Neural cell (in vitro differentiated cells): ENCODE data around the gene PDE4D. TPM values are rescaled to one million over a fixed set of nuclear protein-coding genes. Genes with fewer than 3 reads are reported as not detected.

ENCODE experiments used
- H2AFZ ChIP-seq: fragments of 200-600, 300-800 bp; sonication (generic), shearing (Covaris generic); 2 replicates; pipeline ENCODE4 v1.6.0; 2014; ENCODE audit warnings: low read depth, mild to moderate bottlenecking, antibody characterized with exemption, low read length, moderate library complexity
- H3F3A ChIP-seq: fragments of 200-600 bp; shearing (Covaris generic); 2 replicates; pipeline ENCODE4 v1.6.1; 2016; ENCODE audit warnings: mild to moderate bottlenecking, moderate library complexity, mixed read lengths, antibody characterized with exemption, low read length; ENCODE audit not compliant: insufficient read depth, poor library complexity, severe bottlenecking
- H3K27ac ChIP-seq: fragments of 200-600, 300-800 bp; sonication (generic), shearing (Covaris generic); 2 replicates; pipeline ENCODE4 v1.5.1; 2014; ENCODE audit warnings: mild to moderate bottlenecking, low read length, moderate library complexity
- H3K27me3 ChIP-seq: fragments of 300-800, 200-600 bp; sonication (generic), shearing (Covaris generic); 2 replicates; pipeline ENCODE4 v1.6.0; 2014; ENCODE audit warnings: mild to moderate bottlenecking, low read depth, low read length, moderate library complexity; ENCODE audit not compliant: insufficient read depth
- H3K36me3 ChIP-seq: fragments of 300-800, 200-600 bp; sonication (generic), shearing (Covaris generic); 2 replicates; pipeline ENCODE4 v1.5.1; 2014; ENCODE audit warnings: mild to moderate bottlenecking, antibody characterized with exemption, low read length, moderate library complexity; ENCODE audit not compliant: insufficient read depth
- H3K4me2 ChIP-seq: fragments of 300-800, 200-600 bp; sonication (generic), shearing (Covaris generic); 2 replicates; pipeline ENCODE4 v1.6.0; 2014; ENCODE audit warnings: mild to moderate bottlenecking, low read length
- H3K4me3 ChIP-seq: fragments of 300-800, 200-600 bp; sonication (generic), shearing (Covaris generic); 2 replicates; pipeline ENCODE4 v1.5.1; 2014; ENCODE audit warnings: mild to moderate bottlenecking, low read length, moderate library complexity
- H3K79me2 ChIP-seq: fragments of 200-600 bp; shearing (Covaris generic); replicated peaks from 2 replicates; pipeline ENCODE4 v1.6.0; 2014; ENCODE audit warnings: mild to moderate bottlenecking, low read length, moderate library complexity; ENCODE audit not compliant: insufficient read depth
- H3K9ac ChIP-seq: fragments of 300-800, 200-600 bp; sonication (generic), shearing (Covaris generic); 2 replicates; pipeline ENCODE4 v1.6.1; 2016; ENCODE audit warnings: mild to moderate bottlenecking, low read length, mixed read lengths
- H3K9me2 ChIP-seq: fragments of 200-600 bp; shearing (Covaris generic); 2 replicates; pipeline ENCODE4 v1.6.1; 2016; ENCODE audit warnings: mild to moderate bottlenecking, low read length, mixed read lengths; ENCODE audit not compliant: insufficient read depth
- H3K9me3 ChIP-seq: fragments of 200-600, 300-800 bp; sonication (generic), shearing (Covaris generic); 2 replicates; pipeline ENCODE4 v1.6.1; 2016; ENCODE audit warnings: mild to moderate bottlenecking, mixed run types, low read length, moderate library complexity, mixed read lengths
- H4K20me1 ChIP-seq: fragments of 200-600 bp; shearing (Covaris generic); 2 replicates; pipeline ENCODE4 v1.6.1; 2016; ENCODE audit warnings: mild to moderate bottlenecking, mixed run types; ENCODE audit not compliant: insufficient read depth
- EP300 ChIP-seq: fragments of 450-650 bp; conservative IDR thresholded peaks from 2 replicates; pipeline ENCODE4 v1.6.1; 2014; ENCODE audit warnings: antibody characterized with exemption, mild to moderate bottlenecking, moderate library complexity; ENCODE audit not compliant: poor library complexity, severe bottlenecking
- EZH2 ChIP-seq: fragments of 200-600, 300-800 bp; shearing (Covaris generic), sonication (generic); IDR thresholded peaks from 2 replicates; pipeline ENCODE4 v1.6.1; 2014; ENCODE audit warnings: antibody characterized with exemption, low read length, borderline replicate concordance, mild to moderate bottlenecking; ENCODE audit not compliant: insufficient read depth, poor library complexity, severe bottlenecking
- MXI1 ChIP-seq: fragments of 450-650 bp; conservative IDR thresholded peaks from 2 replicates; pipeline ENCODE4 v1.6.1; 2014; ENCODE audit warnings: antibody characterized with exemption, mild to moderate bottlenecking; ENCODE audit not compliant: poor library complexity, severe bottlenecking
- POLR2AphosphoS5 ChIP-seq: IDR thresholded peaks from 2 replicates; pipeline ENCODE4 v1.6.1; 2012
- RAD21 ChIP-seq: fragments of 450-650 bp; conservative IDR thresholded peaks from 2 replicates; pipeline ENCODE4 v1.6.1; 2014; ENCODE audit warnings: antibody characterized with exemption, mild to moderate bottlenecking, moderate library complexity
- SMC3 ChIP-seq: fragments of 450-650 bp; conservative IDR thresholded peaks from 2 replicates; pipeline ENCODE4 v1.6.1; 2014; ENCODE audit warnings: antibody characterized with exemption, mild to moderate bottlenecking, moderate library complexity; ENCODE audit not compliant: poor library complexity
- TAF1 ChIP-seq: IDR thresholded peaks from 2 replicates; pipeline ENCODE4 v1.6.1; 2012; ENCODE audit warnings: low read depth
- polyA plus RNA-seq: library from polyadenylated mRNA; depleted of rRNA; stranded (reverse); fragments of >200 nt; gene quantifications from 2 replicates; pipeline ENCODE4 v1.2.3, GENCODE V29; 2014
- TF ChIP-seq, protein P1 (sequence below): fragments of 450-650 bp; IDR thresholded peaks from 2 replicates; pipeline ENCODE4 v1.5.1; 2014; ENCODE audit warnings: antibody characterized with exemption, mild to moderate bottlenecking, moderate library complexity; ENCODE audit not compliant: poor library complexity, severe bottlenecking
- TF ChIP-seq, protein P2 (sequence below): IDR thresholded peaks from 2 replicates; pipeline ENCODE4 v1.6.1; 2012; ENCODE audit warnings: borderline replicate concordance

Gene PDE4D
- polyA plus RNA-seq, 1 donor from 2014 or later, result 42.8 TPM

DNA sequence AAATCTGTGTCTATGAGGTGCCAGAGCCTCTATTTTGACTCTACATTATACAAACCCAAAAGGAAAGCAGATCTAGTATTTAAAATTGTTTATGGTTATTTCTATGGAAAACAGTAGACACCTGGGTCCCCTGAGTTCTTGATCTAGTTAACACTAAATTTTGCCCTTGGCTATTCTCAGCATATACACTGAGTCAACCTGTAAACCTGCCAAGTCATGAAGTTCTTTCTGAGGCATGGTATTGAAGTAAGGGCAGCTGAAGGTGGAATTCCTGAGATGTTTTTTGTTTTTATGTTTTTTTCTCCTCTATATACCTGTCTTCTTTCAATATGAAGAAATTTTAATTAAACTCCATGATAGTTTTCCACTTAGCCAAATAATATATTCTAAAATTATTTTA lies 120.2 kb downstream of the PDE4D start:
- no peak overlapping the region for H3K9ac ChIP-seq
- H3K36me3 ChIP-seq, result no peaks in the 10 kb centered on the region
- H3K27me3 ChIP-seq, result peaks cover 7% of the 10 kb centered on the region
- no peaks in the 10 kb centered on the region for H3F3A ChIP-seq
- TF ChIP-seq POLR2AphosphoS5 (no peak), RAD21 (no peak), MXI1 (no peak), EZH2 (no peak), EP300 (no peak), SMC3 (no peak)
- TF ChIP-seq, protein P1, sequence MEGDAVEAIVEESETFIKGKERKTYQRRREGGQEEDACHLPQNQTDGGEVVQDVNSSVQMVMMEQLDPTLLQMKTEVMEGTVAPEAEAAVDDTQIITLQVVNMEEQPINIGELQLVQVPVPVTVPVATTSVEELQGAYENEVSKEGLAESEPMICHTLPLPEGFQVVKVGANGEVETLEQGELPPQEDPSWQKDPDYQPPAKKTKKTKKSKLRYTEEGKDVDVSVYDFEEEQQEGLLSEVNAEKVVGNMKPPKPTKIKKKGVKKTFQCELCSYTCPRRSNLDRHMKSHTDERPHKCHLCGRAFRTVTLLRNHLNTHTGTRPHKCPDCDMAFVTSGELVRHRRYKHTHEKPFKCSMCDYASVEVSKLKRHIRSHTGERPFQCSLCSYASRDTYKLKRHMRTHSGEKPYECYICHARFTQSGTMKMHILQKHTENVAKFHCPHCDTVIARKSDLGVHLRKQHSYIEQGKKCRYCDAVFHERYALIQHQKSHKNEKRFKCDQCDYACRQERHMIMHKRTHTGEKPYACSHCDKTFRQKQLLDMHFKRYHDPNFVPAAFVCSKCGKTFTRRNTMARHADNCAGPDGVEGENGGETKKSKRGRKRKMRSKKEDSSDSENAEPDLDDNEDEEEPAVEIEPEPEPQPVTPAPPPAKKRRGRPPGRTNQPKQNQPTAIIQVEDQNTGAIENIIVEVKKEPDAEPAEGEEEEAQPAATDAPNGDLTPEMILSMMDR, result no peak
- TF ChIP-seq, protein P2, sequence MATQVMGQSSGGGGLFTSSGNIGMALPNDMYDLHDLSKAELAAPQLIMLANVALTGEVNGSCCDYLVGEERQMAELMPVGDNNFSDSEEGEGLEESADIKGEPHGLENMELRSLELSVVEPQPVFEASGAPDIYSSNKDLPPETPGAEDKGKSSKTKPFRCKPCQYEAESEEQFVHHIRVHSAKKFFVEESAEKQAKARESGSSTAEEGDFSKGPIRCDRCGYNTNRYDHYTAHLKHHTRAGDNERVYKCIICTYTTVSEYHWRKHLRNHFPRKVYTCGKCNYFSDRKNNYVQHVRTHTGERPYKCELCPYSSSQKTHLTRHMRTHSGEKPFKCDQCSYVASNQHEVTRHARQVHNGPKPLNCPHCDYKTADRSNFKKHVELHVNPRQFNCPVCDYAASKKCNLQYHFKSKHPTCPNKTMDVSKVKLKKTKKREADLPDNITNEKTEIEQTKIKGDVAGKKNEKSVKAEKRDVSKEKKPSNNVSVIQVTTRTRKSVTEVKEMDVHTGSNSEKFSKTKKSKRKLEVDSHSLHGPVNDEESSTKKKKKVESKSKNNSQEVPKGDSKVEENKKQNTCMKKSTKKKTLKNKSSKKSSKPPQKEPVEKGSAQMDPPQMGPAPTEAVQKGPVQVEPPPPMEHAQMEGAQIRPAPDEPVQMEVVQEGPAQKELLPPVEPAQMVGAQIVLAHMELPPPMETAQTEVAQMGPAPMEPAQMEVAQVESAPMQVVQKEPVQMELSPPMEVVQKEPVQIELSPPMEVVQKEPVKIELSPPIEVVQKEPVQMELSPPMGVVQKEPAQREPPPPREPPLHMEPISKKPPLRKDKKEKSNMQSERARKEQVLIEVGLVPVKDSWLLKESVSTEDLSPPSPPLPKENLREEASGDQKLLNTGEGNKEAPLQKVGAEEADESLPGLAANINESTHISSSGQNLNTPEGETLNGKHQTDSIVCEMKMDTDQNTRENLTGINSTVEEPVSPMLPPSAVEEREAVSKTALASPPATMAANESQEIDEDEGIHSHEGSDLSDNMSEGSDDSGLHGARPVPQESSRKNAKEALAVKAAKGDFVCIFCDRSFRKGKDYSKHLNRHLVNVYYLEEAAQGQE, result no peak
- H3K4me2 ChIP-seq, result no peak overlapping the region
- H3K9me3 ChIP-seq, result no peaks in the 10 kb centered on the region
- H3K4me3 ChIP-seq, result no peak overlapping the region
- H2AFZ ChIP-seq, result no peak overlapping the region
- no peaks in the 10 kb centered on the region for H4K20me1 ChIP-seq
- no peaks in the 10 kb centered on the region for H3K79me2 ChIP-seq
- H3K9me2 ChIP-seq, result no peaks in the 10 kb centered on the region
- no peak overlapping the region for H3K27ac ChIP-seq

DNA sequence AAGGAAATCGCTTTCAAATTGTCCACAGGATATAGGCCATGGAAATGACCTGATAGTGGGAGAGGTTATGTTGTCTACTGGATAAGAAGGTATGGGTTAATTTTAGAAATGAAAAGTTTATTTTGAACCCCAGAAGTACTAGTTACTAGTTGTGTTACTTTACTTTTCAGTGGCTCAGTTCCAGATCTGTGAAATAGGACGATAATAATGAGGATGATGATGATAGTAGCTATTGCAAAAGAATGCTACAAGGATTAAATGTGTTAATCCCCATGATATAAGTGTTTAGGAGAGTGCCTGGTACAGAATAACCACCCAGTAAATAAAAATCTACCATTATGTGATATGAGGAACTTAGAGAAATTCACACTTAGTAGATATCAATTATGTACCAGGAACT lies 120.8 kb downstream of the PDE4D start:
- no peak overlapping the region for H3K27ac ChIP-seq
- H3K9me3 ChIP-seq, result no peaks in the 10 kb centered on the region
- H3K9ac ChIP-seq, result no peak overlapping the region
- no peaks in the 10 kb centered on the region for H3F3A ChIP-seq
- TF ChIP-seq, protein P1, result no peak
- TF ChIP-seq MXI1, result no peak
- no peak for TF ChIP-seq EZH2
- TF ChIP-seq POLR2AphosphoS5, result no peak
- no peak for TF ChIP-seq RAD21
- no peak for TF ChIP-seq TAF1
- no peak overlapping the region for H3K4me3 ChIP-seq
- H3K79me2 ChIP-seq, result no peaks in the 10 kb centered on the region
- H3K36me3 ChIP-seq, result no peaks in the 10 kb centered on the region
- no peak overlapping the region for H2AFZ ChIP-seq
- H3K27me3 ChIP-seq, result peaks cover 13% of the 10 kb centered on the region
- H3K4me2 ChIP-seq, result no peak overlapping the region
- no peaks in the 10 kb centered on the region for H4K20me1 ChIP-seq
- no peaks in the 10 kb centered on the region for H3K9me2 ChIP-seq
